Ishikawa (cell line): Measurements from ENCODE around the gene VANGL1.

Experiments used
- CEBPB ChIP-seq: IDR thresholded peaks from 2 replicates; pipeline ENCODE4 v1.6.1; 2012
- CREB1 ChIP-seq: IDR thresholded peaks from 2 replicates; pipeline ENCODE4 v1.6.1; 2012; ENCODE audit warnings: low read depth
- EGR1 ChIP-seq: IDR thresholded peaks from 2 replicates; pipeline ENCODE4 v1.6.1; 2012
- EP300 ChIP-seq: IDR thresholded peaks from 2 replicates; pipeline ENCODE4 v1.6.1; 2012; ENCODE audit warnings: borderline replicate concordance
- FOXM1 ChIP-seq: IDR thresholded peaks from 2 replicates; pipeline ENCODE4 v1.6.1; 2012; ENCODE audit warnings: low read depth, borderline replicate concordance
- MAX ChIP-seq: IDR thresholded peaks from 2 replicates; pipeline ENCODE4 v1.6.1; 2012
- NFIC ChIP-seq: IDR thresholded peaks from 2 replicates; pipeline ENCODE4 v1.6.1; 2012
- RAD21 ChIP-seq: IDR thresholded peaks from 2 replicates; pipeline ENCODE4 v1.6.1; 2012; ENCODE audit warnings: low read depth
- TAF1 ChIP-seq: IDR thresholded peaks from 2 replicates; pipeline ENCODE4 v1.6.1; 2012; ENCODE audit warnings: low read depth, mild to moderate bottlenecking
- TCF12 ChIP-seq: IDR thresholded peaks from 2 replicates; pipeline ENCODE4 v1.6.1; 2012; ENCODE audit warnings: low read depth
- TEAD4 ChIP-seq: IDR thresholded peaks from 2 replicates; pipeline ENCODE4 v1.6.1; 2012
- USF1 ChIP-seq: IDR thresholded peaks from 2 replicates; pipeline ENCODE4 v1.6.1; 2012
- YY1 ChIP-seq: IDR thresholded peaks from 2 replicates; pipeline ENCODE4 v1.6.1; 2012; ENCODE audit warnings: low read depth
- ZBTB7A ChIP-seq: IDR thresholded peaks from 2 replicates; pipeline ENCODE4 v1.6.1; 2012; ENCODE audit warnings: low read depth
- TF ChIP-seq, protein P1 (sequence below): IDR thresholded peaks from 2 replicates; pipeline ENCODE4 v1.6.1; 2012; ENCODE audit warnings: low read depth, mild to moderate bottlenecking

VANGL1 gene

GRCh38 chr1:115665319-115666096, 23.7 kb downstream of the VANGL1 start:
- TF ChIP-seq TCF12: no peak
- no peak for TF ChIP-seq FOXM1
- TF ChIP-seq MAX: no peak
- TF ChIP-seq CREB1: no peak
- TF ChIP-seq NFIC: peak; percentile 62; the same call in 1 of the 2 replicates
- TF ChIP-seq YY1: no peak
- no peak for TF ChIP-seq CEBPB
- TF ChIP-seq USF1: no peak

GRCh38 chr1:115666206-115666605, 24.4 kb downstream of the VANGL1 start:
- TF ChIP-seq EP300: no peak

GRCh38 chr1:115666702-115667101, 24.9 kb downstream of the VANGL1 start:
- TF ChIP-seq TEAD4: no peak
- no peak for TF ChIP-seq MAX
- no peak for TF ChIP-seq NFIC
- no peak for TF ChIP-seq USF1
- TF ChIP-seq ZBTB7A: no peak
- TF ChIP-seq EP300: no peak
- TF ChIP-seq RAD21: no peak
- no peak for TF ChIP-seq CEBPB
- TF ChIP-seq CREB1: no peak
- TF ChIP-seq FOXM1: no peak
- no peak for TF ChIP-seq YY1
- TF ChIP-seq EGR1: no peak
- TF ChIP-seq TAF1: no peak
- no peak for TF ChIP-seq TCF12
- TF ChIP-seq, protein P1, sequence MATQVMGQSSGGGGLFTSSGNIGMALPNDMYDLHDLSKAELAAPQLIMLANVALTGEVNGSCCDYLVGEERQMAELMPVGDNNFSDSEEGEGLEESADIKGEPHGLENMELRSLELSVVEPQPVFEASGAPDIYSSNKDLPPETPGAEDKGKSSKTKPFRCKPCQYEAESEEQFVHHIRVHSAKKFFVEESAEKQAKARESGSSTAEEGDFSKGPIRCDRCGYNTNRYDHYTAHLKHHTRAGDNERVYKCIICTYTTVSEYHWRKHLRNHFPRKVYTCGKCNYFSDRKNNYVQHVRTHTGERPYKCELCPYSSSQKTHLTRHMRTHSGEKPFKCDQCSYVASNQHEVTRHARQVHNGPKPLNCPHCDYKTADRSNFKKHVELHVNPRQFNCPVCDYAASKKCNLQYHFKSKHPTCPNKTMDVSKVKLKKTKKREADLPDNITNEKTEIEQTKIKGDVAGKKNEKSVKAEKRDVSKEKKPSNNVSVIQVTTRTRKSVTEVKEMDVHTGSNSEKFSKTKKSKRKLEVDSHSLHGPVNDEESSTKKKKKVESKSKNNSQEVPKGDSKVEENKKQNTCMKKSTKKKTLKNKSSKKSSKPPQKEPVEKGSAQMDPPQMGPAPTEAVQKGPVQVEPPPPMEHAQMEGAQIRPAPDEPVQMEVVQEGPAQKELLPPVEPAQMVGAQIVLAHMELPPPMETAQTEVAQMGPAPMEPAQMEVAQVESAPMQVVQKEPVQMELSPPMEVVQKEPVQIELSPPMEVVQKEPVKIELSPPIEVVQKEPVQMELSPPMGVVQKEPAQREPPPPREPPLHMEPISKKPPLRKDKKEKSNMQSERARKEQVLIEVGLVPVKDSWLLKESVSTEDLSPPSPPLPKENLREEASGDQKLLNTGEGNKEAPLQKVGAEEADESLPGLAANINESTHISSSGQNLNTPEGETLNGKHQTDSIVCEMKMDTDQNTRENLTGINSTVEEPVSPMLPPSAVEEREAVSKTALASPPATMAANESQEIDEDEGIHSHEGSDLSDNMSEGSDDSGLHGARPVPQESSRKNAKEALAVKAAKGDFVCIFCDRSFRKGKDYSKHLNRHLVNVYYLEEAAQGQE: no peak

- TF ChIP-seq TAF1 (no peak), FOXM1 (no peak), EP300 (no peak), EGR1 (no peak), USF1 (no peak), ZBTB7A (no peak), TCF12 (no peak), YY1 (no peak), MAX (no peak), CREB1 (no peak), RAD21 (no peak), CEBPB (no peak)
- TF ChIP-seq, protein P1: no peak
These were observed 26.8 kb downstream of the VANGL1 start for GRCh38 chr1:115668579-115668978.

GRCh38 chr1:115669002-115669673, 27.4 kb downstream of the VANGL1 start:
- TF ChIP-seq USF1 (no peak), ZBTB7A (no peak), NFIC (no peak), EP300 (no peak), CREB1 (no peak), FOXM1 (no peak), YY1 (no peak), TEAD4 (no peak), TCF12 (no peak), CEBPB (no peak), EGR1 (no peak), TAF1 (no peak), RAD21 (no peak), MAX (no peak)
- TF ChIP-seq, protein P1: no peak
